Neural progenitor cell (in vitro differentiated cells): ENCODE measurements around the gene ARTN. TPM values are rescaled to one million over a fixed set of nuclear protein-coding genes. Genes with fewer than 3 reads are reported as not detected.

Experiments used
- DNase-seq: peaks from one replicate; pipeline ENCODE4 v3.0.0-alpha.2; 2016; ENCODE audit warnings: low spot score
- H2AFZ ChIP-seq: fragments of 200-600 bp; sonication (generic); replicated peaks from 2 replicates; pipeline ENCODE4 v1.6.1; 2016; ENCODE audit warnings: antibody characterized with exemption
- H3F3A ChIP-seq: fragments of 200-600 bp; sonication (generic); 2 replicates; pipeline ENCODE4 v1.6.1; 2016; ENCODE audit warnings: antibody characterized with exemption, low read depth
- H3K27ac ChIP-seq: fragments of 200-600 bp; sonication (generic); 2 replicates; pipeline ENCODE4 v1.5.1; 2016; ENCODE audit warnings: mild to moderate bottlenecking
- H3K27me3 ChIP-seq: fragments of 200-600 bp; sonication (generic); 2 replicates; pipeline ENCODE4 v1.6.1; 2016; ENCODE audit warnings: mild to moderate bottlenecking, moderate library complexity
- H3K36me3 ChIP-seq: fragments of 200-600 bp; sonication (generic); 2 replicates; pipeline ENCODE4 v1.5.1; 2016
- H3K4me1 ChIP-seq: fragments of 200-600 bp; sonication (generic); 2 replicates; pipeline ENCODE4 v1.6.1; 2016; ENCODE audit warnings: mixed run types
- H3K4me2 ChIP-seq: fragments of 200-600 bp; sonication (generic); 2 replicates; pipeline ENCODE4 v1.6.1; 2016
- H3K4me3 ChIP-seq: fragments of 200-600 bp; sonication (generic); 2 replicates; pipeline ENCODE4 v1.5.1; 2016
- H3K79me2 ChIP-seq: fragments of 200-600 bp; sonication (generic); 2 replicates; pipeline ENCODE4 v1.6.1; 2016; ENCODE audit warnings: low read depth
- H3K9ac ChIP-seq: fragments of 200-600 bp; sonication (generic); 2 replicates; pipeline ENCODE4 v1.6.1; 2016
- H3K9me3 ChIP-seq: fragments of 200-600 bp; sonication (generic); 2 replicates; pipeline ENCODE4 v1.5.1; 2016; ENCODE audit warnings: low read depth
- H4K20me1 ChIP-seq: fragments of 200-600 bp; sonication (generic); 2 replicates; pipeline ENCODE4 v1.6.1; 2016; ENCODE audit warnings: low read depth
- H3K27ac Mint-ChIP-seq: 3 replicates; pipeline ENCODE4 v1.8.0; 2021; ENCODE audit warnings: mixed read lengths
- H3K27me3 Mint-ChIP-seq: 2 replicates; pipeline ENCODE4 v1.8.0; 2022; ENCODE audit warnings: low read depth, mild to moderate bottlenecking, inconsistent platforms, moderate library complexity, mixed read lengths; ENCODE audit not compliant: insufficient read depth
- H3K36me3 Mint-ChIP-seq: 3 replicates; pipeline ENCODE4 v1.8.0; 2021; ENCODE audit warnings: mixed read lengths
- H3K4me1 Mint-ChIP-seq: 3 replicates; pipeline ENCODE4 v1.8.0; 2021; ENCODE audit warnings: mixed read lengths
- H3K4me3 Mint-ChIP-seq: 3 replicates; pipeline ENCODE4 v1.8.0; 2021; ENCODE audit warnings: mild to moderate bottlenecking, moderate library complexity, mixed read lengths
- H3K9me3 Mint-ChIP-seq: 3 replicates; pipeline ENCODE4 v1.8.0; 2020; ENCODE audit warnings: mixed read lengths
- EZH2 ChIP-seq: fragments of 200-600 bp; sonication (generic); IDR thresholded peaks from 2 replicates; pipeline ENCODE4 v1.6.1; 2017; ENCODE audit warnings: antibody characterized with exemption, mild to moderate bottlenecking, moderate library complexity
- EZH2phosphoT487 ChIP-seq: fragments of 200-600 bp; sonication (generic); IDR thresholded peaks from 2 replicates; pipeline ENCODE4 v1.6.1; 2017; ENCODE audit warnings: antibody characterized with exemption
- total RNA-seq: library from RNA; depleted of rRNA; stranded (reverse); fragments of >200 nt; gene quantifications from 2 replicates; pipeline ENCODE4 v1.2.3, GENCODE V29; 2015; ENCODE audit warnings: low replicate concordance
- TF ChIP-seq, protein P1 (sequence below): fragments of 200-600 bp; sonication (generic); IDR thresholded peaks from 2 replicates; pipeline ENCODE4 v1.5.1; 2017; ENCODE audit warnings: antibody characterized with exemption, mild to moderate bottlenecking

Gene ARTN
- total RNA-seq, 1 donor from 2014 or later, result 4.1 TPM

DNA sequence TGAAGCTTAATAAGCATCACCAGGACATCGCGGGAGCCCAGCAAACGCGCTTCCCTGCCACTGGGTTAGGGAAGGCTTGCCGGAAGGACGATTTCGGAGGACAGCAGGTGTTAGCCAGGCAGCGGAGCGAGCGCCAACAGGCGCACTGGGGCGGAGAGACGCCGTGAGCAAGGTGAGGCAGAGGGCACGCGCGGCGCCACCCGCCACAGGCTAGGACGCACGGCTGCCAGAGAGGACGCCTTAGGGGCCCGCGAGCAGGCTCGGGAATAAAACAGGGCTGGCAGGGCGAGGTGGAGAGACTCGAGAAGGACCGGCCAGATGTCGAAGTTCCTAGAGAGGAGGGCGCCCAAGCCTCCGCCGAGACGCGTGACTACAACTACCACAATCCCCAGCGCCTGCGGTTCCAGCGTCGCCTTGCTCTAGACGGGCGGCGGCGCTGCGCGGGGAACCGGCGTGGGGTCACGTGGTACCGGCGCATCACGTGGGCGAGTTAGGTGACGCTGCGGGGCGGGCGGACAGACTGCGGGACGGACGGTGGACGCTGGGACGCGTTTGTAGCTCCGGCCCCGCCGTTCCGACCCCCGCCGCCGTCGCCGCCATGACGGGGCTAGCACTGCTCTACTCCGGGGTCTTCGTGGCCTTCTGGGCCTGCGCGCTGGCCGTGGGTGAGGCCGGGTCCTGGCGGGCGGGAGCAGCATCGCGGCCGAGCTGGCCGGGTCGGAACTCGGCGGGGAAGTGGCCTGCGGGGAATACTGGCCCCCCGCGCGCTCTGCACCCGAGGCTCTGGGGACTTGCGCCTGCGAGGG, 41.0 kb downstream of the ARTN start, which contains the start of gene ATP6V0B:
Gene ATP6V0B, plus strand, starts transcription at position 518 of the 806 bp plus-strand sequence. Its CDS starts 81 bp downstream, at position 599.
- Histone ChIP-seq H3K4me1 (peaks cover 7% of the 10 kb centered on the region), H3K4me2 (peak within 1 kb of the TSS; percentile 100), H3K27me3 (no peaks in the 10 kb centered on the region), H3K27ac (no peak within 1 kb of the TSS), H3K9ac (peak within 1 kb of the TSS; percentile 85), H3K36me3 (no peaks in the 10 kb centered on the region), H4K20me1 (peaks cover 31% of the 10 kb centered on the region), H2AFZ (peak within 1 kb of the TSS; percentile 92), H3K4me3 (peak within 1 kb of the TSS; percentile 80), H3K79me2 (peaks cover 34% of the 10 kb centered on the region), H3F3A (peaks cover 40% of the 10 kb centered on the region), H3K9me3 (no peaks in the 10 kb centered on the region)
- Mint-ChIP-seq H3K9me3 (no peaks in the 10 kb centered on the region), H3K27me3 (peaks cover 4% of the 10 kb centered on the region), H3K27ac (no peak within 1 kb of the TSS), H3K4me1 (peaks cover 51% of the 10 kb centered on the region), H3K4me3 (peak within 1 kb of the TSS; percentile 97), H3K36me3 (peaks cover 7% of the 10 kb centered on the region)
- TF ChIP-seq EZH2phosphoT487 (no peak), EZH2 (no peak)
- TF ChIP-seq, protein P1, sequence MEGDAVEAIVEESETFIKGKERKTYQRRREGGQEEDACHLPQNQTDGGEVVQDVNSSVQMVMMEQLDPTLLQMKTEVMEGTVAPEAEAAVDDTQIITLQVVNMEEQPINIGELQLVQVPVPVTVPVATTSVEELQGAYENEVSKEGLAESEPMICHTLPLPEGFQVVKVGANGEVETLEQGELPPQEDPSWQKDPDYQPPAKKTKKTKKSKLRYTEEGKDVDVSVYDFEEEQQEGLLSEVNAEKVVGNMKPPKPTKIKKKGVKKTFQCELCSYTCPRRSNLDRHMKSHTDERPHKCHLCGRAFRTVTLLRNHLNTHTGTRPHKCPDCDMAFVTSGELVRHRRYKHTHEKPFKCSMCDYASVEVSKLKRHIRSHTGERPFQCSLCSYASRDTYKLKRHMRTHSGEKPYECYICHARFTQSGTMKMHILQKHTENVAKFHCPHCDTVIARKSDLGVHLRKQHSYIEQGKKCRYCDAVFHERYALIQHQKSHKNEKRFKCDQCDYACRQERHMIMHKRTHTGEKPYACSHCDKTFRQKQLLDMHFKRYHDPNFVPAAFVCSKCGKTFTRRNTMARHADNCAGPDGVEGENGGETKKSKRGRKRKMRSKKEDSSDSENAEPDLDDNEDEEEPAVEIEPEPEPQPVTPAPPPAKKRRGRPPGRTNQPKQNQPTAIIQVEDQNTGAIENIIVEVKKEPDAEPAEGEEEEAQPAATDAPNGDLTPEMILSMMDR, result no peak
- peak; percentile 98 for DNase-seq

DNA sequence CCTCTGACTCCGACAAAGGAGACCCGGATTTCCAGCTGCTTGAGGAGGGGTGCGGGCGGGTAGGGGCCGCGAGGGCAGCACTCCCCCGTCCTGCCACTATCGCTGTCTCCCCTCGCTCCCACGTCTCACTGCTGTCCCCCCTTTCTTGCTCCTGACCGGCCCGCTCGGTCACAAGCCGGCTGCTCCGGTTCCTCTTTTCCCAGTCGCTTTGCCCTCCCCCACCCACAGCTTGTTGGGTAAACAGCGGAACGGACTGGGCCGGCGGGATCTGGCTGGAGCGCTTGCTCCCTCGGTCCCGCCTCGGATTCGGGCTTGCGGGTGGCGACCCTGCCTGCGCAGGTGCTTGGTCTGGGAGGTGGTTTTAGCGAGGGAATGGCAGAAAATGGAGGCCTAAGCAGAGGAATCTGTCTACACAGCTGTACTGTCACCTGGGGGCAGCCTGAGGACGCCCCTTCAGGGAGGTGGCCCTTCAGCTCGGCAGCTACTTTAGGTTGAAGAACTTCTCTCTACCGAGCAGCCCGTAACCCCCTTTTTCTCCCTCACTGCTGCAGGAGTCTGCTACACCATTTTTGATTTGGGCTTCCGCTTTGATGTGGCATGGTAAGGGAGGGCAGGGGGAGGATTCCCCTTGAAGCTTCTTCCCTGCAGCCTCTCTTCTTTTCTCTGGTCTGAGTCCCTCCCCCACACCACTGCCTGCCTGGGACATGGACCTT, 41.8 kb downstream of the ARTN start:
- H3K4me1 Mint-ChIP-seq, result peaks cover 52% of the 10 kb centered on the region
- H3K27me3 ChIP-seq, result no peaks in the 10 kb centered on the region
- DNase-seq, result peak; percentile 59
- peaks cover 10% of the 10 kb centered on the region for H3K4me1 ChIP-seq
- H3K4me2 ChIP-seq, result peak overlapping the region; percentile 100
- no peaks in the 10 kb centered on the region for H3K36me3 ChIP-seq
- H3K4me3 ChIP-seq, result peak overlapping the region; percentile 80
- peak overlapping the region; percentile 97 for H3K4me3 Mint-ChIP-seq
- peak overlapping the region; percentile 85 for H3K9ac ChIP-seq
- H3K9me3 ChIP-seq, result no peaks in the 10 kb centered on the region
- no peak overlapping the region for H3K27ac ChIP-seq
- H3K36me3 Mint-ChIP-seq, result peaks cover 7% of the 10 kb centered on the region
- H4K20me1 ChIP-seq, result peaks cover 34% of the 10 kb centered on the region
- TF ChIP-seq EZH2phosphoT487 (no peak), EZH2 (no peak)
- TF ChIP-seq, protein P1, result no peak
- H3K27ac Mint-ChIP-seq, result no peak overlapping the region
- peaks cover 4% of the 10 kb centered on the region for H3K27me3 Mint-ChIP-seq
- peaks cover 46% of the 10 kb centered on the region for H3F3A ChIP-seq
- H3K79me2 ChIP-seq, result peaks cover 38% of the 10 kb centered on the region
- H3K9me3 Mint-ChIP-seq, result no peaks in the 10 kb centered on the region
- H2AFZ ChIP-seq, result peak overlapping the region; percentile 89

DNA sequence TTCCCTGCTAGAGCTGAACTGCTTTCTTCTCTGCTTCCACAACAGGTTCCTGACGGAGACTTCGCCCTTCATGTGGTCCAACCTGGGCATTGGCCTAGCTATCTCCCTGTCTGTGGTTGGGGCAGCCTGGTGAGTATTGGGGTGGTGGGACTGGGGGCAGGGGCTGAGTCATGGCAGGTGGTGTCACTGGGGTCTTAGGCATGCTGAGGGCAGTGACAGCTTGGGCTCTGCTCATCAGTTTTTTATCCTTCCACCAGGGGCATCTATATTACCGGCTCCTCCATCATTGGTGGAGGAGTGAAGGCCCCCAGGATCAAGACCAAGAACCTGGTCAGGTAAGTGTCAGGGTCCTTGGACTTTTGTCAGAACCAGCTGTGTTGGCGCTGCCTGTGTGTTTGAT, 42.4 kb downstream of the ARTN start:
- Histone ChIP-seq H4K20me1 (peaks cover 36% of the 10 kb centered on the region), H3K27me3 (no peaks in the 10 kb centered on the region), H3K9ac (no peak overlapping the region), H2AFZ (no peak overlapping the region), H3K4me1 (peaks cover 8% of the 10 kb centered on the region), H3K4me3 (peak overlapping the region; percentile 80), H3K36me3 (no peaks in the 10 kb centered on the region), H3K27ac (no peak overlapping the region), H3K4me2 (peak overlapping the region; percentile 100), H3K79me2 (peaks cover 35% of the 10 kb centered on the region), H3F3A (peaks cover 46% of the 10 kb centered on the region), H3K9me3 (no peaks in the 10 kb centered on the region)
- no peak for DNase-seq
- H3K27ac Mint-ChIP-seq, result no peak overlapping the region
- TF ChIP-seq, protein P1, result no peak
- TF ChIP-seq EZH2 (no peak), EZH2phosphoT487 (no peak)
- peak overlapping the region; percentile 97 for H3K4me3 Mint-ChIP-seq
- H3K36me3 Mint-ChIP-seq, result peaks cover 11% of the 10 kb centered on the region
- H3K27me3 Mint-ChIP-seq, result peaks cover 4% of the 10 kb centered on the region
- no peaks in the 10 kb centered on the region for H3K9me3 Mint-ChIP-seq
- H3K4me1 Mint-ChIP-seq, result peaks cover 50% of the 10 kb centered on the region
